SJSA1 (cell line): ENCODE measurements around the gene SPRED1. TPM values are rescaled to one million over a fixed set of nuclear protein-coding genes. Genes with fewer than 3 reads are reported as not detected.

ENCODE experiments used
- DNase-seq, 2 experiments: peaks; one replicate each; pipeline ENCODE4 v3.0.0-alpha.2; 2015 to 2020; ENCODE audit warnings: low spot score in 2 of 2, low read depth in 1 of 2
- H3K27ac ChIP-seq: fragments of 250-450 bp; sonication (Bioruptor Pico); 2 replicates; pipeline ENCODE4 v1.5.1; 2020; ENCODE audit warnings: mild to moderate bottlenecking, moderate library complexity
- H3K27me3 ChIP-seq: fragments of 250-450 bp; sonication (Bioruptor Pico); replicated peaks from 2 replicates; pipeline ENCODE4 v1.5.1; 2020; ENCODE audit warnings: mild to moderate bottlenecking, moderate library complexity
- H3K36me3 ChIP-seq: fragments of 250-450 bp; sonication (Bioruptor Pico); 2 replicates; pipeline ENCODE4 v1.5.1; 2020; ENCODE audit warnings: mild to moderate bottlenecking
- H3K4me1 ChIP-seq: fragments of 250-450 bp; sonication (Bioruptor Pico); replicated peaks from 2 replicates; pipeline ENCODE4 v1.6.1; 2021; ENCODE audit warnings: mild to moderate bottlenecking
- H3K4me3 ChIP-seq: fragments of 250-450 bp; sonication (Bioruptor Pico); 2 replicates; pipeline ENCODE4 v1.5.1; 2020; ENCODE audit warnings: mild to moderate bottlenecking
- H3K9me3 ChIP-seq: fragments of 250-450 bp; sonication (Bioruptor Pico); replicated peaks from 2 replicates; pipeline ENCODE4 v1.5.1; 2020; ENCODE audit warnings: mild to moderate bottlenecking
- total RNA-seq: library from RNA; depleted of rRNA; stranded (reverse); fragments of >200 nt; shearing (Covaris generic); gene quantifications from 2 replicates; pipeline ENCODE4 v1.2.3, GENCODE V29; 2014

SPRED1 gene
- total RNA-seq, 1 experiment from 2014 or later: 32.9 TPM

DNA sequence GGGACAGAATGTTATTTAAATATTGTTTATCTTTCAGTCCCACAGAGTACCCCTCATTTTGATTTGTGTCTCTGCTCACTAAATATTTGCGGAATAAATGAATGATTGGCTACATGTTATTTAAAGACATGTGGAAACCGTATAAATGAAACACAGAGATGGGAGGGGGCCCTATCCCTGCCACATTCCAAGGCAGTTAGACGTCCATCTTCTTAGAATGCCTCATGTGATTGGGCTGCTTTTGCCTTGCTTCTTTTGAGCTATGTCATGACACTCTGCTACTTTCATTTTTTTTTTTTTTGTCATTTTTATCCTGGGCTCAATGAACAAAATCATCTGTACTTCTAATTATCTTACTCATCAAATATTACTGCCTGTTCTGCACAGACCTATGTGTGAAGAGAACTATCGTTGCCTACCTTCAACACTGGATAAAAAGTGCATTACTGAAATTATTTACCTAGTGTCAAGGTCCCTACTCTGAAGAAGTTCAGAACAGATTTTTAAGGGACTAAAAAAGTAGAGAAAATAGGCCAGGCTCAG lies 117.4 kb downstream of the SPRED1 start:
- Histone ChIP-seq H3K4me3 (no peak overlapping the region), H3K36me3 (no peaks in the 10 kb centered on the region), H3K27ac (no peak overlapping the region), H3K27me3 (no peaks in the 10 kb centered on the region), H3K9me3 (no peaks in the 10 kb centered on the region), H3K4me1 (no peaks in the 10 kb centered on the region)
- DNase-seq: no peak

DNA sequence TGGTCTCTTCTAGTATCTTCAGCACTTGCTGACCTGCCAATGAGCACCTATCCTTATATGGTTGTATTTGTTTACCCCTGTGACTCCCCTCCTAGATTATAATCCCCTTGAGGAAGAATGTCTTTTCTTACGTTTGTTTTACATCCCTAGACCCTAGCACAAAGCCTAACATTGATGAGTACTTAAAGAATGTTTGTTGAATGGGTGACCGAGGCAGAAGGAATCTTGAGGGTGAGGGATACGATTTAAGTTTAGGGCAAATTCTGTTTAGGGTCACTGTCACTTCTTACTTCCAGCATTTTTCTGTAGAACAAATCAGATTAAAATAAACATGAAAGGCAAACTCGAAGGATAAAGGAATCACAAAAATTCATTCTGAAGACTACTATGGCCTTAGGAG lies 120.4 kb downstream of the SPRED1 start:
- H3K36me3 ChIP-seq: no peaks in the 10 kb centered on the region
- H3K9me3 ChIP-seq: no peaks in the 10 kb centered on the region
- no peak overlapping the region for H3K4me3 ChIP-seq
- H3K27ac ChIP-seq: no peak overlapping the region
- DNase-seq: no peak
- 0 out of 2 replicates have a peak, but pooled peaks cover 4% of the 10 kb centered on the region for H3K4me1 ChIP-seq
- no peaks in the 10 kb centered on the region for H3K27me3 ChIP-seq

DNA sequence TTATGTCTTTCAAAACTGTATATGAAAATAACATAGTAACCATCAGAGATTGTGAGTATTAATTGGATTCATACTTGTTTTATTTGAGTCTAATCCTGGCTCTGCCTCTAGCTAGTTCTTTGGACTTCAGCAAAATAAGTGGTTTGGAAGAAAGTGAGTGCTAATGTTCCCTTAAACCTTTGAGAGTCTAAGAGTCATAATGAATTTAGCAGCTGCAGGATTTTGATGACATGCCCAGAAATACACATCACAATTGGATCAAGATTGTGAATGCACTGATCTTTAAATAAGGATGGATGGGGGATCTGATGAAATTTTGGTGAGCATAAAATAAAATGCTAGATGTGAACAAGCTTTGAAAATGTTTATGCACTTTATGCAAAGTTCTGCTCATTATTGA lies 121.4 kb downstream of the SPRED1 start:
- Histone ChIP-seq H3K36me3 (no peaks in the 10 kb centered on the region), H3K9me3 (no peaks in the 10 kb centered on the region), H3K4me3 (no peak overlapping the region), H3K27ac (no peak overlapping the region), H3K4me1 (0 out of 2 replicates have a peak, but pooled peaks cover 4% of the 10 kb centered on the region), H3K27me3 (no peaks in the 10 kb centered on the region)
- no peak for DNase-seq

DNA sequence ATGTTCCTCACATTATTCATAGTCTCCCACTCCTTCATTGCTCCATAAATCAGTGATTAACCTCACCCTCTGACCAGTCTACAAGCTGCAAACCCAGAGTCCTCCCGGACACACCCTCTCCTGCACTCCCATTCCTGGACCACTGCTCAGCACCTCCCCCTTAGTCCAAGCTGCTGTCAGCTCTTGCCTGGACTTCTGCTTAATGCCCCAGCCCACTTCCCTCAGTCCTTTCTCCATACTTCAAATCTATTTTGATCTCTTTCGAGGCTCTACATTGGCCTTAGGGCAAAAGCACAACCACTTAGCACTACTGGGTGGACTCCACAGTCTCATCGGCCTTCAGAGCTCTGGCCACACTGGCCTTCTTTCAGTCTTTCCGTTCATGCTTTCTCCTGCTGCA lies 121.9 kb downstream of the SPRED1 start:
- no peak overlapping the region for H3K27ac ChIP-seq
- H3K4me1 ChIP-seq: 0 out of 2 replicates have a peak, but pooled peaks cover 4% of the 10 kb centered on the region
- no peaks in the 10 kb centered on the region for H3K36me3 ChIP-seq
- no peaks in the 10 kb centered on the region for H3K9me3 ChIP-seq
- no peak overlapping the region for H3K4me3 ChIP-seq
- DNase-seq: no peak
- H3K27me3 ChIP-seq: no peaks in the 10 kb centered on the region

DNA sequence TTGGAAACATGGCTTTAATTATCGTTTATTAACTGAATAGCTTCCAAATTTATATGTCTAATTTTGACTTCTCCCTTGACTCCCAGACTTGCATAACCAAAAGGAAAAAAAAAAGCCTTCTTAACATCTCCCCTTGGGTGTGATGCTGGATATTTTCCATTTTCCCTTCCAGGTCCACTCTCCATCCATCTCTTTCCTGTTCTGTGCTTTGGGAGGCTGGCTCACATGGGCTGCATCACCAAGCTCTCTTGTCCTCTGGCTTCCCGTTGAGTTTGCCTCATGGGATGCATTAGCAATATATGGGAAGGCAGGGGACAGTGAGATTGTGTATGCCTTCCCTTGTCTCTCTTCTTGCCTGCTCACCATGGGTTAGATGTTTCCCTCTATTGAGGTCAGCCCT lies 123.4 kb downstream of the SPRED1 start:
- Histone ChIP-seq H3K27me3 (no peaks in the 10 kb centered on the region), H3K36me3 (no peaks in the 10 kb centered on the region), H3K4me3 (no peak overlapping the region), H3K9me3 (no peaks in the 10 kb centered on the region), H3K4me1 (0 out of 2 replicates have a peak, but pooled peaks cover 4% of the 10 kb centered on the region), H3K27ac (no peak overlapping the region)
- DNase-seq: no peak

DNA sequence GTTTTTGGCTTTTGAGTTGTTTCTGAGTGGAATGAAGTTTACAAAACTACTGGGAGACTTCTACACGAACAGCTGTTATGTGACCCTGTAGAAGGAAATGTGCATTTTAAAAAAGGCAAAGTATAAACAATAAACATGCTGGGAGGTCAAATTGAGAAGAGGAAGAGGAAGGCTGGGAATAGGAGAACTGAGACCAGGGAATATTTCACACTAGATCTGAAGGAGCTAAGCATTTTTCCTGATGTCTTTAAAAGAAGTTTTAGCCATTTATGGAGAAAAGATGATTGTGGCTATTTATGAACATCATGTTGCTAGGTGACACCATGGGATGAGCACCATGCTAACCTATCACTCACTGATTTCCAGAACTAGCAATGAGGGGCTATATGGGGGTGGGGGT lies 125.0 kb downstream of the SPRED1 start:
- DNase-seq: no peak
- Histone ChIP-seq H3K4me1 (0 out of 2 replicates have a peak, but pooled peaks cover 4% of the 10 kb centered on the region), H3K36me3 (no peaks in the 10 kb centered on the region), H3K4me3 (no peak overlapping the region), H3K27ac (no peak overlapping the region), H3K9me3 (no peaks in the 10 kb centered on the region), H3K27me3 (no peaks in the 10 kb centered on the region)

DNA sequence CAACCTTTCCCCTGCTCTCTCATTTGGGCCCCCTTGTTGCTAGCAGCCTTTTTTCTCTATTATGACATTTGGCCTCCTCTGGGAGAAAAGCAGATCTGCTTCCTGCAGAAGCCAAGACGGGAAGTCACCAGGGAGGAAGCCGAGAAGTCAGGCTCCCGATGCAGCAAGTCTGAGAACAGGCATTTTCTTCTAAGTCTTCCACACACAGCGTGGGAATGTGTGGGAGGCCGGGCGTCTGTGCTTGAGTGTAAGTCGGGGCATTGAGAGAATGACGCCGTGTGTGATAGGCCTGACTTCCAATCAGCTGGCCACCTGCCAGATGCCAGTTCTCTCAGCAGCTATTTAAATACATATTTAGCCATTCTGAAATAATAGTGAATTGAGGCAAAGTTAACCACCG lies 125.5 kb downstream of the SPRED1 start:
- H3K36me3 ChIP-seq: no peaks in the 10 kb centered on the region
- H3K4me1 ChIP-seq: 0 out of 2 replicates have a peak, but pooled peaks cover 4% of the 10 kb centered on the region
- no peaks in the 10 kb centered on the region for H3K9me3 ChIP-seq
- DNase-seq: no peak
- no peaks in the 10 kb centered on the region for H3K27me3 ChIP-seq
- H3K4me3 ChIP-seq: no peak overlapping the region
- no peak overlapping the region for H3K27ac ChIP-seq

DNA sequence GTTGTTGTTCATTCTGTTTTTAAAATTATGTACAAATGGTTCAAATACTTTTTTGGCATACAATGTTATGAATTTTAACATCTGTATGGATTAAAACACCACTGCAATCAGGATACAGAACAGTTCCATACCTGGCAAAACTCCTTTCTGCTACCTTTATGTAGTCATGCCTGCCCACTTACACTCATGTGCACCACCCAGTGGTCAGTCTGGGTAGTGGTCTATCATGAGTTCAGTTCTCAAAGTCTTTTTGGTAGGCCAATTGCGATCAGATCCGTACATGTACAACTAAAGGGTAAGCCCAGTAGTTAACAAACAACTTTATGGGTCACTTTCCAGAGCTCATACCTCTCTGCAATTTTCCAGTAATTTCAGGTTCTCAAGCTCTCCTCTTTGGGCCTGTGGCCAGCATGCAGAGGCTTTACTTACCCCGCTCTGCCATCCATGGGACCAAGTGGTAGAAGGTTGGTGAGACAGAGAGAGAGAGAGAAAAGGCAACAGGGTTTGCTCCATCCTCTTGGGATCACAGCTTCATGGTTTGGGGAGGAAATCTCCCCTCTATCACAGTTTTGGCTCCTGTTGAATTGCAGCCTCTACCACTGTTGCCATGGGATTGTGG lies 137.4 kb downstream of the SPRED1 start:
- Histone ChIP-seq H3K36me3 (no peaks in the 10 kb centered on the region), H3K27me3 (no peaks in the 10 kb centered on the region), H3K27ac (no peak overlapping the region), H3K9me3 (no peaks in the 10 kb centered on the region), H3K4me3 (no peak overlapping the region), H3K4me1 (peaks cover 10% of the 10 kb centered on the region)
- peak; percentile 31 to 47 for DNase-seq

DNA sequence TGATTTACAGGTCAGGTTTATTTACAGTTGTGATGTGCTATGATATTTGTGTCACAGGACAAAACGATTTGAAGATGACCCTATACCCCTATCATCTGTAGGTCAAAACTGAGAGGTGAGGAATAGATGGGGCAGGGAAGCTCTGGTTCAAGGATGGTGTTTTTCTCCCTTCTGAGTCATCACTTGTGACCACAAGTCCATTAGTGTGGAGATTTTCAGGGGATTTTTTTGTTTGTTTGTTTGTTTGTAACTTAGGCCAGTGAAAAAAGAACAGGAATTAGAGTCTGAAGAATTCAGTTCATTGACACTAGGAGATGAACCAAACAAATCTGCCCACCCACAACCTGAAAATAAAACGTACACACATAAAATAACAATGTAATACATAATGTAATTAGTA lies 138.6 kb downstream of the SPRED1 start:
- DNase-seq: peak in 1 of 2 experiments; percentile 31
- H3K27me3 ChIP-seq: no peaks in the 10 kb centered on the region

DNA sequence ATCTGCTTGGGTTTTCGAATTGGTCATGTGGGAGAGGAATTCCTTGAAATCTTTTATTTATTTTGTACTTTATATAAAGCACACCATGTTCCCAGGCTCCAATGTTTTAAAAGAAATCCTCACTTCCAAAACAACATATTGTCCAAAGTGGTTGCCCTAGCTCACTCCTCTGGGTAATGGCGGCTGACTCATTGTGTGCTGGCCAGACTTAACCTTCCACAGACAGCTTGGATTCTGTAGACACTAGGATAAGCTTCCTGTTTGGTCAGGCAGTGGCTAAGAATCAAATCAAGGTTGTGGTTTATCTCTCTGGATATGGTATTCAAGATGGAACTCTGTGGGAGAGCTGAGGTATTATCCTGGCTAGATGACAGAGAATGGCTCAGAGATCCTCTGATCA lies 145.5 kb downstream of the SPRED1 start:
- Histone ChIP-seq H3K27ac (peak overlapping the region; percentile 21), H3K27me3 (no peaks in the 10 kb centered on the region), H3K4me1 (peaks cover 28% of the 10 kb centered on the region), H3K4me3 (no peak overlapping the region), H3K9me3 (no peaks in the 10 kb centered on the region), H3K36me3 (no peaks in the 10 kb centered on the region)
- peak; percentile 89 to 90 for DNase-seq

More for the DNA sequence above, 138.6 kb downstream of the SPRED1 start:
- H3K36me3 ChIP-seq: no peaks in the 10 kb centered on the region
- H3K4me1 ChIP-seq: peaks cover 10% of the 10 kb centered on the region
- H3K27ac ChIP-seq: no peak overlapping the region
- no peaks in the 10 kb centered on the region for H3K9me3 ChIP-seq
- H3K4me3 ChIP-seq: no peak overlapping the region

DNA sequence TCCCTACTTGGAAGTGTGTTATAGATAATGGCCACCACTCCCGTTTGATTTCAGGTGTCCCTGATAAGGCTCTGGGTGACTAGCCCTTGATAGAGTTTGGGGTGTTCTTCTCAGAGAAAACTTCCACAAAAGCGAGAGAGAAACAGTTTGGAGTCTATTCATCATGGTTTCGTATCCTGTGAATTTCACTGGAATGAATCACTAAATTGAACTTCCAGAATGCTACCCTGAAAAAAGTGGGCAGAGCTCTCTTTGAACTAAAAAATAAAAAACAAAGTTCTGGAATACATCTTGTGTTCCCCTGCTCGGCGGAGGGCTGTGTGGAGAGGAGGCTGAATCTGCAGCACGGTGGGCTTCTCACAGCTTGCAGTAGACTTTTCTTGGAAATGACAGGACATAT lies 148.5 kb downstream of the SPRED1 start:
- no peak overlapping the region for H3K27ac ChIP-seq
- no peaks in the 10 kb centered on the region for H3K36me3 ChIP-seq
- H3K27me3 ChIP-seq: no peaks in the 10 kb centered on the region
- H3K4me3 ChIP-seq: no peak overlapping the region
- no peaks in the 10 kb centered on the region for H3K9me3 ChIP-seq
- no peak for DNase-seq
- peaks cover 22% of the 10 kb centered on the region for H3K4me1 ChIP-seq

DNA sequence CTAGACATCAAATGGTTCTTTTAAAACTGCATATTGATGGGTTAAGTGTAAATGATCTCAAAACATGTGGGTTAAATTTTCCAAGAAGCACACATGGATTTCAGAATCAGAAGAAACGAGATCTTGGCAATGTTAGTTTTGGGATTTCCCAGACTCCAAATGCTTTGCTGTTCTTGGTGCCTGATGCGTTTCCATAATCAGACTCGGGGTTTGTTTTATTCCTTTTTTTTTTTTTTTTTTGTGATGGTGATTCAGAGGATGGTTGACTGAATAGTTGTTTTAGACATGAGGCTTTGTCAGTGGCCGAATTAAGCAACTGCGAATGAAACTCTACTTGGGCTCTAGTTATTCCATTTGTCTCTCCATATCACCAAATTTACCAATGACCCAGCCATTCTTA lies 149.1 kb downstream of the SPRED1 start:
- Histone ChIP-seq H3K4me3 (no peak overlapping the region), H3K4me1 (peaks cover 22% of the 10 kb centered on the region), H3K9me3 (no peaks in the 10 kb centered on the region), H3K27ac (no peak overlapping the region), H3K36me3 (no peaks in the 10 kb centered on the region), H3K27me3 (no peaks in the 10 kb centered on the region)
- no peak for DNase-seq

DNA sequence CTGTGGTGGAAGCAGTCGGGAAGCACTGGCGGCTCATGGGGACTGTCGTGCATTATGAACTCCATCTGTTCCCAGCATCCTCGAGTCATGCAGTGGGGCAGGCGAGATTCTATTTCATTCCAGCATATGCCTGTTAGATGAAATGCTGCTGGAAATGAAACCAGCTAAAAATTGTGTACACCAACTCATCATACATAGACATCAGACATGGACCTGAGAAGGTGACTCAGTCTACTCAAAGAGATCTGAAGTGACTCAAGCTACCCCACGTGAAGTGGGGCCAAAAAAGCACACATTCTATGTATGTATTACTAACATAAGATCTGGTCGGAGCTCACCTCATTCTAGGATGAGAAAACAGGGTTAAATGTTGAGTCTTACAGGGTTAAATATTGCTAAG lies 153.8 kb downstream of the SPRED1 start:
- Histone ChIP-seq H3K36me3 (no peaks in the 10 kb centered on the region), H3K27me3 (no peaks in the 10 kb centered on the region), H3K4me3 (no peak overlapping the region), H3K27ac (no peak overlapping the region), H3K4me1 (peaks cover 2% of the 10 kb centered on the region), H3K9me3 (no peaks in the 10 kb centered on the region)
- DNase-seq: no peak
